Measurements from ENCODE around the gene IRAK2. TPM values are rescaled to one million over a fixed set of nuclear protein-coding genes. Genes with fewer than 3 reads are reported as not detected.

IRAK2 gene, protein sequence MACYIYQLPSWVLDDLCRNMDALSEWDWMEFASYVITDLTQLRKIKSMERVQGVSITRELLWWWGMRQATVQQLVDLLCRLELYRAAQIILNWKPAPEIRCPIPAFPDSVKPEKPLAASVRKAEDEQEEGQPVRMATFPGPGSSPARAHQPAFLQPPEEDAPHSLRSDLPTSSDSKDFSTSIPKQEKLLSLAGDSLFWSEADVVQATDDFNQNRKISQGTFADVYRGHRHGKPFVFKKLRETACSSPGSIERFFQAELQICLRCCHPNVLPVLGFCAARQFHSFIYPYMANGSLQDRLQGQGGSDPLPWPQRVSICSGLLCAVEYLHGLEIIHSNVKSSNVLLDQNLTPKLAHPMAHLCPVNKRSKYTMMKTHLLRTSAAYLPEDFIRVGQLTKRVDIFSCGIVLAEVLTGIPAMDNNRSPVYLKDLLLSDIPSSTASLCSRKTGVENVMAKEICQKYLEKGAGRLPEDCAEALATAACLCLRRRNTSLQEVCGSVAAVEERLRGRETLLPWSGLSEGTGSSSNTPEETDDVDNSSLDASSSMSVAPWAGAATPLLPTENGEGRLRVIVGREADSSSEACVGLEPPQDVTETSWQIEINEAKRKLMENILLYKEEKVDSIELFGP
- under 1 TPM; 0.26 to 0.40 TPM for total RNA-seq
- 0.46 TPM for polyA plus RNA-seq (2013, experiment 1 of 2)
- 0.83 TPM for polyA plus RNA-seq (2013, experiment 2 of 2)
- long read RNA-seq, experiment 1: 0 reads
- long read RNA-seq, experiment 2, partial matches to known transcripts: 0 of 2 reads
- long read RNA-seq, experiment 2, other reads (novel, unspliced or antisense): 1 of 2 reads
- long read RNA-seq, experiment 3, partial matches to known transcripts: 0 of 1 reads
- long read RNA-seq, experiment 3, other reads (novel, unspliced or antisense): 0 of 1 reads
- long read RNA-seq, experiment 4: 0 reads

DNA sequence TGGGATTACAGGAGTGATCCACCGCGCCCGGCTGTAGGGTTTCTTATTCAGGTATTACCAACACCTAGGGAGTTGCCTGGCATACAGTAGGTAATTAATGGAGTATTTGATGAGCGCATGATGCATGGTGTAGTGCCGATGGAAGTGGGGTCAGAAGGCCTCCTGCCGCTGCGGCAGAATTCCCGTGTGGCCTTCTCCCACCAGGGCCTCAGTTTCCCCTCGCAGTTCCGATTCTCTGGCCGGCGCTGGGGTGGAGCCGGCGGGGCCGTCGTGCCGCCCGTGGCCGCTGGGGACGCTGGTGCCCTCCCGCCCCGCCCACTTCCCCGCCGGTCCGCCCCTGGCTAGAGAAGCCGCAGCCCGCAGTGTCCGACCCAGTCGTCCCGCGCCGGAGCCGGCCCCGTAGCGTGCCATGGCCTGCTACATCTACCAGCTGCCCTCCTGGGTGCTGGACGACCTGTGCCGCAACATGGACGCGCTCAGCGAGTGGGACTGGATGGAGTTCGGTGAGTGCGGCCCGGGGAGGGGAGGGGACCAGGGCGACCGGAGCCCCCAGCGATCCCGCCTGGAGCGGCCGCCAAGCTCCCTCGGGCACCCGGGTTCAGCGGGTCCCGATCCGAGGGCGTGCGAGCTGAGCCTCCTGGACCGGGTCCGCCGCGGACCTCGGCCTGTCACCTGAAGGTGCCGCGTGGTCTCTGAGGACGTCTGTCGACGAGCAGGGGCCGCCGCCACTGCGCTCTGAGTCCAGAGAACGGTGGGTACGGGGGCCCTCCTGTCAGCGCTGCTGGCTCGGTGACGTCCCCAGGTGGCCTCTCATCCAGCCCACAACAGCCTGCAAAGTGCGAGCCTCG lies at the start of gene IRAK2:
Gene IRAK2 (plus strand): TSS at position 374 of the 848 bp plus-strand sequence. CDS start 36 bp downstream, at position 410.
- H3K27ac ChIP-seq (ENCODE audit: low read depth, low read length): no peak within 1 kb of the TSS
- peaks cover 10% of the 10 kb centered on the region for H3K27me3 Mint-ChIP-seq (ENCODE audit: insufficient read depth)
- H3K36me3 Mint-ChIP-seq (ENCODE audit: low read depth): no peaks in the 10 kb centered on the region
- DNase-seq: peak; percentile 91
- 6 to 7% methylated on average over 34 to 76 of the region's 76 CpGs for WGBS, 2 experiments (ENCODE audit: insufficient coverage in 1 of 2, insufficient read length in 1 of 2)
- H3K9ac ChIP-seq (ENCODE audit: extremely low read depth, low read length, poor library complexity, severe bottlenecking): no peak within 1 kb of the TSS
- no peak within 1 kb of the TSS for H3K27ac Mint-ChIP-seq
- peak within 1 kb of the TSS; percentile 81 for H3K4me3 ChIP-seq (ENCODE audit: low read length)
- peak; percentile 94 for TF ChIP-seq CTCF (conservative IDR thresholded peaks at IDR 0.05)
- peaks cover 16% of the 10 kb centered on the region for H3K9me3 ChIP-seq (ENCODE audit: control insufficient read depth, low read length)
- peaks cover 18% of the 10 kb centered on the region for H3K9me3 Mint-ChIP-seq
- peak within 1 kb of the TSS; percentile 57 for H3K4me3 Mint-ChIP-seq
- H3K4me1 ChIP-seq (ENCODE audit: control insufficient read depth, insufficient read depth, low read length): no peaks in the 10 kb centered on the region
- H3K4me1 Mint-ChIP-seq: no peaks in the 10 kb centered on the region
- no peaks in the 10 kb centered on the region for H3K27me3 ChIP-seq (ENCODE audit: control insufficient read depth, insufficient read depth, low read length, poor library complexity, severe bottlenecking)
- no peaks in the 10 kb centered on the region for H3K36me3 ChIP-seq (ENCODE audit: control insufficient read depth, insufficient read depth, low read length)

GRCh38 chr3:10115326-10116137 lies 49.2 kb upstream of the IRAK2 start, which contains the start of gene BRK1:
Gene BRK1, plus strand, starts transcription at chr3:10115675. Its CDS starts 27 bp downstream, at chr3:10115702.
- Histone ChIP-seq H3K4me1 (ENCODE audit: control insufficient read depth, insufficient read depth, low read length) (no peaks in the 10 kb centered on the region), H3K27ac (ENCODE audit: low read depth, low read length) (peak within 1 kb of the TSS; percentile 86), H3K9ac (ENCODE audit: extremely low read depth, low read length, poor library complexity, severe bottlenecking) (peak within 1 kb of the TSS; percentile 69), H3K36me3 (ENCODE audit: control insufficient read depth, insufficient read depth, low read length) (peaks cover 10% of the 10 kb centered on the region), H3K9me3 (ENCODE audit: control insufficient read depth, low read length) (no peaks in the 10 kb centered on the region), H3K4me3 (ENCODE audit: low read length) (peak within 1 kb of the TSS; percentile 93), H3K27me3 (ENCODE audit: control insufficient read depth, insufficient read depth, low read length, poor library complexity, severe bottlenecking) (no peaks in the 10 kb centered on the region)
- no peaks in the 10 kb centered on the region for H3K27me3 Mint-ChIP-seq (ENCODE audit: insufficient read depth)
- H3K36me3 Mint-ChIP-seq (ENCODE audit: low read depth): peaks cover 13% of the 10 kb centered on the region
- no peaks in the 10 kb centered on the region for H3K9me3 Mint-ChIP-seq
- DNase-seq: peak; percentile 95
- TF ChIP-seq CTCF (conservative IDR thresholded peaks at IDR 0.05): no peak
- H3K4me1 Mint-ChIP-seq: peaks cover 6% of the 10 kb centered on the region
- peak within 1 kb of the TSS; percentile 98 for H3K27ac Mint-ChIP-seq
- WGBS, 2 experiments (ENCODE audit: insufficient coverage in 1 of 2, insufficient read length in 1 of 2): 0 to 2% methylated on average over 41 to 54 of the region's 54 CpGs
- peak within 1 kb of the TSS; percentile 91 for H3K4me3 Mint-ChIP-seq

Data from endodermal cell (in vitro differentiated cells).